ENCODE results near the gene MXD4.
A peak's percentile ranks its signal among the peaks of the same experiment; 100 is the strongest.

MXD4 gene

DNA sequence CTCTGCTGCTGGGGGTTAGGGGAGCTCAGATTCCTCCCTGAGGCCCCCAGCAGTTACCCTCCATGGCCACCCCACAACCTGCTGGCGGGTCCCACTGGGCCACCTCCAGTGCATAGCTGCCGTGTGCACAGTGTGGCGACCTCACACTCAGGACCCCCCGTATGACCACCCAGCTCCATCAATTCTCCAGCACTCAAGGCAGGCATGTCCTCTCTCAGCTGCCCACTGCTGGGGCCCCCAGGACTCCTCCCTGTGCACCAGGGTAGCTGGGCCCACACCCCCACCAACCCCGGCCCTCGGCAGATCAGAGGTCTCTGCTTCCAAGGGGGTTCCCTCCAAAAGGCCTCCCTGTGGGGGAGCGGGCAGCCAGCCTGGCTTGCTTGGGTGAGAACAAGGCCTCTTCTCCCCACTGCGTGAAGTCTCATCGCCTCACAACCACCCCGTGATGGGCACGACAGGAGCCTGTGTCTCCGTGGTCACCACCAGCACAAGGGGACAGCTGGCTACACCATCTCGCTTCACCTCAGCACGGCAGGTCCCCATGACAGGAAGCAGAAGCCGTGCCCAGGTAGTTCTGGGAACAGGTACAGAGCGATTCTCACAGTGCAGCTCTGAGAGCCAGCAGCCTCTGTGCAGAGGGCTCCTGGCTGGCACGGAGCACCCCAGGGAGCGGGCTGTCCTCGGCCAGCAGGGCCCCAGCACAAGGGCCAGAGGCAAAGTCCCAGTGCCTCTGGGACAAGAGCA is 15.4 kb downstream of the MXD4 start:
- Histone ChIP-seq H3K36me3 (replicated peaks) (peaks cover 21% of the 10 kb centered on the region), H3K27me3 (replicated peaks) (no peaks in the 10 kb centered on the region), H3K27ac (no peak overlapping the region), H3K4me3 (ENCODE audit: low read depth, low read length) (no peak overlapping the region)
- TF ChIP-seq, protein P1, sequence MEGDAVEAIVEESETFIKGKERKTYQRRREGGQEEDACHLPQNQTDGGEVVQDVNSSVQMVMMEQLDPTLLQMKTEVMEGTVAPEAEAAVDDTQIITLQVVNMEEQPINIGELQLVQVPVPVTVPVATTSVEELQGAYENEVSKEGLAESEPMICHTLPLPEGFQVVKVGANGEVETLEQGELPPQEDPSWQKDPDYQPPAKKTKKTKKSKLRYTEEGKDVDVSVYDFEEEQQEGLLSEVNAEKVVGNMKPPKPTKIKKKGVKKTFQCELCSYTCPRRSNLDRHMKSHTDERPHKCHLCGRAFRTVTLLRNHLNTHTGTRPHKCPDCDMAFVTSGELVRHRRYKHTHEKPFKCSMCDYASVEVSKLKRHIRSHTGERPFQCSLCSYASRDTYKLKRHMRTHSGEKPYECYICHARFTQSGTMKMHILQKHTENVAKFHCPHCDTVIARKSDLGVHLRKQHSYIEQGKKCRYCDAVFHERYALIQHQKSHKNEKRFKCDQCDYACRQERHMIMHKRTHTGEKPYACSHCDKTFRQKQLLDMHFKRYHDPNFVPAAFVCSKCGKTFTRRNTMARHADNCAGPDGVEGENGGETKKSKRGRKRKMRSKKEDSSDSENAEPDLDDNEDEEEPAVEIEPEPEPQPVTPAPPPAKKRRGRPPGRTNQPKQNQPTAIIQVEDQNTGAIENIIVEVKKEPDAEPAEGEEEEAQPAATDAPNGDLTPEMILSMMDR (IDR thresholded peaks at IDR 0.05; ENCODE audit: low read depth, low read length, missing control alignments): no peak
- no peak for DNase-seq
- in situ Hi-C loops (cut with HindIII; ENCODE audit: low pct_ligation_motif_present, low sequenced_read_pairs): no loop called here

DNA sequence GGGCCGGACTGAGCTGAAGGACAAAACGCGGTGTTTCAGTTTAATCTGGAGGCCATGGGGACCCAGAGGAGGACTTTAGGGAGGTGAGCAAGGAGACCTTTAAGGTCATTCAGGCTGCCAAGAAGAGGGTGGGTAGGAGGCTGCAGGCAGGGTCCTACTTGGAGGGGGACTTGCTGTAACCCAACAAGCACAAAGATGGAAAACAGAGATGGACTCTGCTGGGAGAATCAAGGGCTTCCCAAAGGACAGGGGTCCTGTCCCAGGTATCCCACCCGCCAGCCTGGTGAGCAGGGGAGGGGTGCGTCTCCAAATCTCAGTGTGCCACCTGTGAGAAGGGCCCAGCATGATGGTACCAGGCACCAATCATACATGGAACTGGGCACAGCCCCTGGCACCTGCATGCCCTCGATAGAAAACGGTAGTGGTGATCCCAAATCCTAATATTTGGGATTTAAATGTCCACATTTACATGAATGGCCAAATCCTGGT is 16.1 kb downstream of the MXD4 start:
- Histone ChIP-seq H3K27me3 (replicated peaks) (no peaks in the 10 kb centered on the region), H3K27ac (no peak overlapping the region), H3K36me3 (replicated peaks) (peaks cover 17% of the 10 kb centered on the region), H3K4me3 (ENCODE audit: low read depth, low read length) (no peak overlapping the region)
- in situ Hi-C loops (cut with HindIII; ENCODE audit: low pct_ligation_motif_present, low sequenced_read_pairs): no loop called here
- no peak for DNase-seq
- TF ChIP-seq, protein P1 (IDR thresholded peaks at IDR 0.05; ENCODE audit: low read depth, low read length, missing control alignments): no peak

DNA sequence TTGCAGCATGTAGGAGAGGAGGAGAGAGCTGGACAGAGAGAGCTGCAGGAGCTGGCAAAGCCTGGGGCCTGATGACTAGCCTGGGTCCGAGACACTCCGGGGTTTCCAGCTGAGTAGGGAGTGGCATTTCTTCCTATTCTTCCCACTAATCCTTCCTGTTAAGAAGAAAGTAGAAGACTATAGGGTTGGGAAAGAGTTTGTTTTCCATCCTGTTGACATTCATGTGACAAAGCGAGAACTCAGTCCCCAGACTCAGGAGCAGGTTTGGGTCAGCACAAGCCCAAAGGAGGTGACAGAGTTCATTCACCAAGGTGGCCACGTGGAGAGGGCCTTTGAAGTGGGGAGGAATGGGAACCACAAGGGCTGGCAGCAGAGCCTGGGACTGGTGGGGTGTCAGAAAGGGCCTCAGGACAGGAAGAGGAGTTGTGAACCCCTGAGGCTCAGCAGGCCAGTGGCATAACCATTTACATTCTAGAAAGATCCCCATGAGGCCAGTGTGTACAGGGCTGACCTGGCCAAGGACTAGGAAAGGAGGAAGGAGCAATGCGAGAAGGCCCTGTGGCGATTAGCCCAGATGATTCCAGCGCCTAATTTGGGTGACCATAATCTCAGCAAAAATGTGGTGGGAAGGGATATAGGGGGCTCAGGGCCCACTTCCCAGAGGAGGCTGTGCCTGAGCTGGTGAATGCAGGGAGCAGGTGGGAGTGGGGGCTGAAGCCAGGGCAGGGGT is 16.7 kb downstream of the MXD4 start:
- H3K4me3 ChIP-seq (ENCODE audit: low read depth, low read length): no peak overlapping the region
- peaks cover 11% of the 10 kb centered on the region for H3K36me3 ChIP-seq (replicated peaks)
- in situ Hi-C loops (cut with HindIII; ENCODE audit: low pct_ligation_motif_present, low sequenced_read_pairs): no loop called here
- no peak for DNase-seq
- no peak overlapping the region for H3K27ac ChIP-seq
- H3K27me3 ChIP-seq (replicated peaks): no peaks in the 10 kb centered on the region
- TF ChIP-seq, protein P1 (IDR thresholded peaks at IDR 0.05; ENCODE audit: low read depth, low read length, missing control alignments): no peak

DNA sequence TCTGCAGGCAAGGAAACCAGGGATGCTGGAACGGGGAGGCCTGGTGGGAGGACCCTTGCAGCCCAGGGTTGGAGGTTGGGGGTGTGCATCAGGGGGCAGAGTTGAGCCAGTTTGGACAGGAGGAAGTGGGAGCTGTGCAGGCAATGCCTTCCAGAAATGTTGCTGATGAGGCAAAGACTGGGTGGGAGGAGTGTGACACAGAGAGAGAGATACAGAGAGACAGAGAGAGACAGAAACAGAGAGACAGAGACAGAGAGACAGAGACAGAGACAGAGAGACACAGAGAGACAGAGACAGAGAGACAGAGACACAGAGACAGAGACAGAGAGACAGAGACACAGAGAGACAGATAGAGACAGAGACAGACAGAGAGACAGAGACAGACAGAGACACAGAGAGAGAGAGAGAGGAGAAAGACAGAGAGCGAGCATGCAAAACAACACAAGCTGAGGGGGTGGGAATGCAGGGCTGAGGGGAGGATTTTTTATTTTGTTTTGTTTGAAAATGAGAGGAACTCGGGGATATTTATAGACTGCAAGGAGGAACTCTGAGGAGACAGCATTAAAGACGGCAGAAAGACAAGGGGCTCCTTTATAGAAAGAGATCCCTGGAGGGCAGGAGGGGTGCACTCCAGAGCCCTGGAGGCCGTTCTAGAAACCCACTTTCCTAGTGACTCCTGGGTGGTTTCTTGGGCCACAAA is 18.1 kb downstream of the MXD4 start:
- no peaks in the 10 kb centered on the region for H3K27me3 ChIP-seq (replicated peaks)
- no peak overlapping the region for H3K27ac ChIP-seq
- in situ Hi-C loops (cut with HindIII; ENCODE audit: low pct_ligation_motif_present, low sequenced_read_pairs): no loop called here
- no peak overlapping the region for H3K4me3 ChIP-seq (ENCODE audit: low read depth, low read length)
- DNase-seq: no peak
- TF ChIP-seq, protein P1 (IDR thresholded peaks at IDR 0.05; ENCODE audit: low read depth, low read length, missing control alignments): peak; percentile 57
- H3K36me3 ChIP-seq (replicated peaks): no peaks in the 10 kb centered on the region

DNA sequence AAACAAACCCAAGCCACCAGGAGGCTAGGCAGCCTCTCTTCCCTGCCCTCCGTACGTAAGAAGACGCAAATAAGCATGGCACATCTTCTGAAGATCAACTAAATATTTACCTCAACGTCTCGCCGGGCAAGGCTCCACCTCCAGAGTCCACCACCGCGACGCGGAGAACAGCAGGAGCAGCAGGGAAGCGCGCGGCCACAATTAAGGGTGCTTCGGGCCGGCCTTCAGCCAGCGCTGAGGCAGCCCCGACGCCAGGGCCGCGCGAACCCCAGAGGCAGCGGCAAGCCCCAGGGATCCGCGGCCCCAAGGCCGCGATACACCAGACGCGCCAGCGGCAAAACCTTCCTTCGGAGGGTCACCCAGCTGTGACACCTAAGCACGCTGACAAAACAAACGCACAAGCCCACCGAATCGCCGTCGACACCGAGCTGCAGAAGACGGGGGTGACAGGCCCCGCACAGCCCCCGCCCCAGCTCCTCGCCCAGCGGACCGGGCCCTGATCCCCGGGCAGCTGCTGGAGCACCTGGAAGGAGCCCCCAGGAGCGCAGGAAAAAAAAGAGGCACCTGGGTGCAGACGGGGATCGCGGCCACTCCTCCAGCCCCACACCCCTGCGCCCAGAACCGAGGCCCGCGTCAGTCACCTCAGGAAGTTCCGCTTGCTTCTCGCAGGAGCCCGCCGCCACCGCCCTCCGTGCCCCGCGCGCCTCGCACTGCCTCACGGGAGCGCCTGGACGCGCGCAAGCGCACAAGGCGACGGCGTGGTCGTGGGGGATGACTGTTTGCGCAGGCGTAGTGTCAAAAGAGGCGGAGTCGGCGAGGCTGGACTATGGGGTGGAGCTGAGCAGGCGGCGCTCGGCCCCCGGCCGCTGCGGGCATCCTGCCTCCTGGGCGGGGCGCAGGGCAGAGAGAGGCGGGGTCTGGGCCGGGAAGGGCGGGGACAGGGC is 20.2 kb downstream of the MXD4 start, which contains the start of the genes HAUS3 and POLN:
TSS of gene HAUS3 (minus strand) at position 712 of the 944 bp plus-strand sequence. CDS start 1,175 bp downstream, outside the sequence.
TSS of gene POLN (minus strand) at position 712 of the 944 bp plus-strand sequence. CDS start 12,890 bp downstream, outside the sequence.
- Histone ChIP-seq H3K36me3 (replicated peaks) (no peaks in the 10 kb centered on the region), H3K27ac (peak within 1 kb of the TSS; percentile 5), H3K27me3 (replicated peaks) (no peaks in the 10 kb centered on the region), H3K4me3 (ENCODE audit: low read depth, low read length) (peak within 1 kb of the TSS; percentile 93)
- in situ Hi-C loops (cut with HindIII; ENCODE audit: low pct_ligation_motif_present, low sequenced_read_pairs): no loop called here
- TF ChIP-seq, protein P1 (IDR thresholded peaks at IDR 0.05; ENCODE audit: low read depth, low read length, missing control alignments): no peak
- peak; percentile 94 for DNase-seq

Measured in brain microvascular endothelial cell (primary cell).